MM.1S (cell line): ENCODE results near the gene THRAP3.

ENCODE experiments used
- CTCF ChIP-seq: fragments of 300-600 bp; sonication (generic); IDR thresholded peaks from 2 replicates; pipeline ENCODE4 v1.5.1; 2016; ENCODE audit warnings: antibody characterized with exemption, low read length, mixed read lengths
- EZH2 ChIP-seq: fragments of 300-600 bp; sonication (generic); optimal IDR thresholded peaks from 2 replicates; pipeline ENCODE3; 2017; ENCODE audit warnings: low read depth, mild to moderate bottlenecking, antibody characterized with exemption, low read length, mixed read lengths
- EZH2phosphoT487 ChIP-seq: fragments of 300-600 bp; sonication (generic); IDR thresholded peaks from 2 replicates; pipeline ENCODE4 v1.6.1; 2018; ENCODE audit warnings: antibody characterized with exemption, low read length

DNA sequence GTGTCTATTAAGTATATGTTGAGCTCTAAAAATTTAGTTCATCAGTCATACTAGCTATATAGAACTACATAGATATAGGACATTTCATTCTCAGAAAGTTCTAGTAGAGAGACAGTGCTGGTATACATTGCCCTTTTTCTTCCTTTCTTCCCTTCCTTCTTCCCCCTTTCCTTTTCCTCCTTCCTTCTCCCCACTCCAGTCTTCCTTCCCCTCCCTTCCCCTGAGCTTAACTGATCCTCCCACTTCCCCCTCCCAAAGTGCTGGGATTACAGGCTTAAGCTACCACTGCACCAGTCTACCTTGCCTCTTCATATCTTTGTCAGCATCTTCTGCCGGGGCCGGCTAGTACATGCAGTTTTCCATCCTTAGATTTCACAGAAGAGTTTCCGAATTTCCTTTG, 12.1 kb downstream of the THRAP3 start:
- no peak for TF ChIP-seq EZH2
- TF ChIP-seq CTCF, result no peak
- no peak for TF ChIP-seq EZH2phosphoT487
